GM19099 (cell line): ENCODE data around the gene DNAAF5.

Source experiments
- POLR2A ChIP-seq: IDR thresholded peaks from 3 replicates; pipeline ENCODE4 v1.6.1; 2011; ENCODE audit warnings: low read depth; ENCODE audit not compliant: insufficient read length; ENCODE audit errors: extremely low read depth

DNAAF5 gene

GRCh38 chr7:776992-777727 lies 50.7 kb downstream of the DNAAF5 start:
- TF ChIP-seq POLR2A = no peak

DNA sequence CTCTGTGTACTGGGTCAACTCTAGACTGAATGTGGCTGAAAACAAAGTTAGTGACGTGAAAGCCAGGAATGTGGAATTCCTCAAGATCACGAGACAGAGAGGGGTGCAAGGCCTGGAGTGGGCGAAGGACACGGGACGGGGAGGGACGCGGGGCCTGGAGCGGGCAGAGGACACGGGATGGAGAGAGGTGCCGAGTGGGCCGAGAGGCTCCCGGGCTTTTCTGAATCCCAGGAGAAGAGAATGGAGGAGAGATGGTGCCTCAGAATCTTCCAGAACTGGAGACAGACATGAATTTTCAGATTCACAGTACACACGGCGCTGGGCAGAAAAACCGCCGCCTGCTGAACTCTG lies 51.2 kb downstream of the DNAAF5 start:
- no peak for TF ChIP-seq POLR2A

DNA sequence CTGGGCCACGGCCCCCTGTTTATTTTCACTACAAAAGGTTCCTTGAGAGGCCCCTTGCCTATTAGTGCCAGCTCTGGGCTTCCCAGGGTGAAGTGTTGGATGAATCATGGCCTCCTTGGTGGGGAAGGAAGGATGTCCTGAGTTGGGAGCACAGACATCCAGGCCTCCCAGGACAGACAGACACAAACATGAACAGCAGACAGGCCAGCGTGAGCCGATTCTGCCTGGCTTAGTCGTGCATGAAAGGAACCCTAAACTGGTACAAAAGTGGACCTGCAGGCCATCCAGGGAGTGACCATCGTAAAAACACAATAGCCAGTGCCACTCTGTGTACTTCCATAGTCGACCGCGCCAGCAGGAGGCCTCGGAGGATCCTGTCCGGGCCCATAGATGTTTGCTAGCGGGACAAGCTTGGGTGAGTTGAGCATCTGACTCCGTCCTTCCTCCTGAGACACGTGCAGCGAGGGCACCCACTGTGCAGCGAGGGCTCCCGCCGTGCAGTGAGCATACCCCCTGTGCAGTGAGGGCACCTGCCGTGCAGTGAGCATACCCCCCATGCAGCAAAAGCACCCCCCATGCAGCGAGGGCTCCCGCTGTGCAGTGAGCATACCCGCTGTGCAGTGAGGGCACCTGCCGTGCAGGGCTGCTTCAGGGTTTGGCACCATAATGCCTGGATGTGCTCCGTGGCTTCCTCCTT lies 51.9 kb downstream of the DNAAF5 start:
- TF ChIP-seq POLR2A = no peak

DNA sequence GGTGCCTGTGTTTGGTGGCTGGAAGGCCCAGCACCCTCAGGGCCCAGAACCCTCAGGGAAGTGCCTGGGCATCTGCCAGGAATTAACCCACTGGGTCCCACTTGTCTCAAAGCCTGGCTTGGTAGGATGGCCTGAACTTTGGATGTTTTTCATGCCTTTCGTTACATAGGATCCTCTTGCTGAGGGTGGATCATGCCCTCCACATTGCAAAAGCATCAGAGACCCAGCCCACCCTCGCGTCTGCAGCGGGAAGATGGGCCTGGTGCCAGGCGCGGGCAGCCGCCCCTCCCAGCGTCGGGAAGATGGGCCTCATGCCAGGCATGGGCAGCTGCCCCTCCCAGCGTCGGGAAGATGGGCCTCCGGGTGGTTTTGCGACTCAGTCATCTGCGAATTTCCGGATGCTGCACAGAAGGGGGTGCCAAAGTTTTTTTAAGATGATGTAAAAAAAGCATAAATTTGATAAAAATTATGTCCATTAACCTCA lies 52.5 kb downstream of the DNAAF5 start:
- no peak for TF ChIP-seq POLR2A

- TF ChIP-seq POLR2A = no peak
Observed at GRCh38 chr7:779480-779879, 53.0 kb downstream of the DNAAF5 start.

DNA sequence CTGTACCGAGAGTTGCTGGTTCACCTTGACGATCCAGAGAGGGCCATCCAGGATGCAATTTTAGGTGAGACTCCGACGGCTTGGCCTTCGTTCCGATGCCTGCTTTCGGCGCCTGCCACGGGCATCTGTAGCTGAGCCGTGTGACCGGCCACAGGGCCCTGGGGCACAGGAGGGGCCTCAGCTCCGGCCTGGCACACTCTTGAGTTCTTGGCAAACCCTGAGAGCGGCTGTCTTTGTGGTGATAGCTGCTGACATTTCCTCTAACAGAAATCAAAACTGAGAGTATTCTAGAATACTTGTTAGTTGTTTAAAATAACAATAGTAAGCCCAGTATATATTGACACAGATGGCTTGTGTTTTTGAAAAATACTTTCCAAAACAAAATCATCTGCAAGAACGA lies 53.6 kb downstream of the DNAAF5 start:
- TF ChIP-seq POLR2A = no peak

GRCh38 chr7:780516-780915 lies 54.0 kb downstream of the DNAAF5 start:
- TF ChIP-seq POLR2A = no peak

DNA sequence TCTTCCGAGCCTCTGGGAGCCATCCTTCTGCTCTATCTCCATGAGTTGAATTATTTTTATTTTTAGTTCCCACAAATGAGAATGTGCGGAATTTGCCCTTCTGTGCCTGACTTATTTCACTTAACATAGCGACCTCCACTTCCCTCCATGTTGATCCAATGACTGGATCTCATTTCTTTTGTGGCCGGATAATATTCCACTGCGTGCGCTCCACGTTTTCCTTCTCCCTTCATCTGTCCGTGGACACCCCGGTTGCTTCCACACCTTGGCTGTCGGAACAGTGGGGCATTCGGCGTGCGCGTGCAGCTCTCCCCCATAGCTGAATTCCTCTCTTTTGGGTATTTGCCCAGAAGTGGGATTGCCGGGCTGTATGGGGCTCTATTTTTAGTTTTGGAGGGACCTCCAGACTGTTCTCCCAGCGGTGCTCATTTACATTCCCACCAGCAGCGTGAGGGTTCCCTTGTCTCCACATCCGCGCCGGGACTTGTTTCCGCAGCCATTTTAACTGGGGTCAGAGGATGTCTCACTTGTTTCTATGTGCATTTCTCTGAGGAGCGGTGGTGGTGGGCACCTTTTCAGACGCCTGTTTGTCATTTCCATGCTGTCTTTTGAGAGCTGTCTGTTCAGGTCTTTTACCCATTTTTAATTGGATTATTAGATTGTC lies 54.8 kb downstream of the DNAAF5 start:
- TF ChIP-seq POLR2A = no peak

GRCh38 chr7:781936-782529 lies 55.5 kb downstream of the DNAAF5 start:
- no peak for TF ChIP-seq POLR2A

- no peak for TF ChIP-seq POLR2A
Observed at GRCh38 chr7:782718-783449, 56.4 kb downstream of the DNAAF5 start.

DNA sequence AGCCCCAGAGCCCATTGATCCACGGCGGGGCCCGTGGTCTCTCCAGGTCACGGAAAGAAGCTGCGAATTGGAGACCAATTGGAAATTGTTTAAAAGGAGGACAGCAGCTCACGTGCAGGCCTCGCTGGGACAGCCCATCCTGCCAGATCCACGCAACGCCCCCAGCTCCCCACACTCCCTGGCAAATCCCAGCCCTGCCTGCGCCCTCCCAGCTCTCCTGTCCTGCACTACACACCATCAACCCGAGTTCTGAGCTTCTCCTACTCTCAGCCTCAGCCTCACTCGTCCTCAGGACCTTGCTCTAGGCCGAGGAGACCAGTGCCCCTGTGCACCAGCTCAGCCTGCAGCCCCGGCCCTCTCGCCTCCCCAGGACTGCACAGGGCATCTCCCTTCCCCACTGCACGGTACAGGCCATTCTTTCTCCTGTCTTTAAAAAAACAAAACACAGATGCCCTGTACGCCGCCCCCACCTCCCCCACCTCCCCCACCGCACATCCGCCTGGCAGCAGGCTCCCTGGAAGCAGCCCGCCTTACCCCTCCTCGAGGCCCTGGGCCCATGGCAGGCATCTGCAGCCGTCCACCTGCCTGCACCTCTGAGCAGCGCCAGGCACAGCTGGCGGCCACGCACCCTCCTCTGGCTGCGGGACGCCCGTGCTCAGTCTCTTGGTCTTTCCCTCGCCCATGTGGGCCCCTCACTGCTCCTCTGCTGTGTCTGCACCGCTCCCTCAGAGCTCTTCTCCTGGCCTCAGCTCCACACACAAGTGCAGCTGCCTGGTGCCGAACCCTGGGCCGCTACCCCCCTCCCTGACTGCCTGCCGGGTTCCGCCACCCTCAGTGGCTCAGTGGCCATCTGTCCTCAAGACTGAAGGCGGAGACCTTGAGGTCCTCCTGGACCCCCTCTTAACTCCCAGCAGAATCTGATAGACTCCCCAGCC lies 57.3 kb downstream of the DNAAF5 start:
- TF ChIP-seq POLR2A = no peak

DNA sequence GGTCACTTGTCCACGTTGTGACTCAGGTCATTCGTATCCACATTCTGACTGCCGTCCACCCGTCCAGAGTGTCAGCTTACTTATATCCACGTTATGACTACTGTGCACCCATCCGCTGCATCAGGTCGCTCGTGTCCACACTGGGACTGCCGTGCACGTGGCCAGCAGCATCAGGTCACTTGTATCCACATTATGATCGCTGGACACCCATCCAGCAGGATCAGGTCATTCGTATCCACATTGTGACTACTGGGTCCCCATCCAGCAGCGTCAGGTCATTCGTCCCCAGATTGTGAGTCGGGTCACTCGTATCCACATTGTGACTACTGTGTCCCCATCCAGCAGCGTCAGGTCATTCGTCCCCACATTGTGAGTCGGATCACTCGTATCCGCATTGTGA lies 58.5 kb downstream of the DNAAF5 start:
- TF ChIP-seq POLR2A = no peak

GRCh38 chr7:785416-785815 lies 58.9 kb downstream of the DNAAF5 start:
- no peak for TF ChIP-seq POLR2A
